Fibroblast of upper back skin (primary cell): Measurements from ENCODE around the gene CDKAL1.
"Not testable (repeated sequence)": the region's sequence is repeated elsewhere in the genome, so short reads cannot be mapped to it uniquely, and the experiment has no call there.

Experiments used
- DNase-seq: peaks from one replicate; pipeline ENCODE4 v3.0.0-alpha.2; 2013

CDKAL1 gene

GRCh38 chr6:21085643-21086042 is 551.4 kb downstream of the CDKAL1 start:
- DNase-seq: no peak

- no peak for DNase-seq
These were observed 552.9 kb downstream of the CDKAL1 start for GRCh38 chr6:21087188-21087587.

DNA sequence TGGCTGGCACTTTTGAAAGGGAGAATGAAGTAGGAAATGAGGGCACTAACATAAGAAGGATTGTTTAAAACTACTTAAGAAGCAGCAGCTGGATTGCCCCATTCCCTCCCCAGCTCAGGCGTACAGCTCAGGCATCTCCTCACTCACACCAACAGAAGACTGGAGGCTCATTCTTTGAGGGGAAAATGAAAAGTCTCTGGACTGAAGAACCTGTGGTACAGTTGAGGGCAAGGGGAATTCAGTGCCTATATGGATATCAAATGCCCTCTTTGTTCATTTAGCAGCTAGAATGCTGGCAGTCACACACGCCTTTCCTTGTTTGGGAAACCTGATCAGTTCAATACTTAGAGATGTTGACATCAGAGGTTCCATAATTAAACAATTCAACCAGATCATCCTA is 557.2 kb downstream of the CDKAL1 start:
- no peak for DNase-seq

DNA sequence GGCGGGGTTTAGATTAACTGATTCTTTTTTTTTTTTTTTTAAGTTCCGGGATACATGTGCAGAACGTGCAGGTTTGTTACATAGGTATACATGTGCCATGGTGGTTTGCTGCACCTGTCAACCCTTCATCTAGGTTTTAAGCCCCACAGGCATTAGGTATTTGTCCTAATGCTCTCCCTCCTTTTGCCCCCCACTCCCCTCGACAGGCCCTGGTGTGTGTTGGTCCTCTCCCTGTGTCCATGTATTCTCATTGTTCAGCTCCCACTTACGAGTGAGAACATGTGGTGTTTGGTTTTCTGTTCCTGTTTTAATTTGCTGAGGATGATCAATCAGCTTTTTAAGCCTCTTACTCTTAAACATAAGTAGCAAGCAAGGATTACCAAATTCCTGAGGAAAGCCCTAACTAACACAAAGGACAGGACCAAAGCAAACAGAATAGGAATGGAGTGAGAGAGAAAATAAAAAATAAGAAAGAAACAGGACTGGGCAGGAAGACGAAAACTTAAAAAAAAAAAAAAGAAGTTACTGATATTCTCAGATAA is 558.0 kb downstream of the CDKAL1 start:
- DNase-seq: not testable (repeated sequence)

DNA sequence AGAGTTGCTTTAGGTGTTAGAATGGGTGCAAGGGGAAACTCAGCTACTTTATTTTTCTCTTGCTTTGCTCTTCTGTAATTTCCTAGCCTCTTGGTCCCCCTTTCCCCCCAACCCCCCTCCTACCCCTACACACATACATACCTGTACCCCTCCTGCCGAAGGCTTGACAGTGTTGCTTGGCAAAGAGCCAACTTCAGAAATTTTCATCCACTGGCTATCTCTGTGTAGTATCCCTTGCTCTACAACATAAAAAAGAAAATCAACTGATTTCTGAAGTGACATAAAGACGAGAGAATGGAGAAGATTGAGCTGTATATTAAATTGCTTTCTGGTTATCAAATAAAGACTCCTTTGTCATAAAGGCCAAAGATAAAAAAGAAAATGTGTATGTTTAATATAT is 561.2 kb downstream of the CDKAL1 start:
- DNase-seq: no peak

- DNase-seq: no peak
These were observed 563.9 kb downstream of the CDKAL1 start for GRCh38 chr6:21098134-21098533.

DNA sequence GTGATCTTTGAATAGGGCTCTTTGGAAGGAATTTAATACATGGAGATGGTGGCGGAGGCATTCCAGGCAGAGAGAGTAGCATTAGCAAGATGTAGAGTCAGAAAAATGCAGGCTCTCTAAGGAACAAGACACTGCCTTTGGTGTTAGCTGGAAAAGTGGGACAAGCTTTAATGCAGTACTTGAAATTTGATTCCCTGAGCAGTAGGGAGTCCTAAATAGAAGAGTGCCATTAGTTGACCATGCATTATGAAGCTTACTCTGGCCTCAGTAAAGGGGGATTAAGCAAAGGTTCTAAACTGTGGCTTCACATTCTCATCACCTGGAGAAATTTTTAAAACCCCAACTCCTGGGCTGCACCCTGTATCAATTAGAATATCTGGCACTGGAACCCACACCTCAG is 564.5 kb downstream of the CDKAL1 start:
- no peak for DNase-seq

GRCh38 chr6:21099338-21100314 is 565.4 kb downstream of the CDKAL1 start:
- no peak for DNase-seq

DNA sequence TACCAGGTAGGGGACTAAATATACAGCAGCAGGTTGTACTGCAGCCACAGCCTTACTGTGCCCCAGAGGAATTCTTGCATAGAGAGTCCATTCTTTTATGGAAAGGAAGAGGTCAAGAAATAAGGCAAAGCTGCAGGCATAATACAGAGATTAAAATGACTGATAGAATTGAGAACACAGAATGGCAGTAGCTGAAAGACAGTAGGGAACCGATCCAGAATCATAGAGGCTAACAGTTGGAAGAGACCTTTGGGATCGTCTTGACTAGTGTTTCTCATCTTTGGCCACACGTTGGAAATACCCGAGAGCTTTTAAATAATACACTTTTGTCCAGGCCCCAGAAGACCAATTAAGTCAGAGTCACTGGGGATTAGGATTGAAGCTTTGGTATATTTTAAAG is 566.7 kb downstream of the CDKAL1 start:
- DNase-seq: no peak

- no peak for DNase-seq
These were observed 567.4 kb downstream of the CDKAL1 start for GRCh38 chr6:21101694-21102093.

GRCh38 chr6:21102201-21102600 is 567.9 kb downstream of the CDKAL1 start:
- DNase-seq: no peak

DNA sequence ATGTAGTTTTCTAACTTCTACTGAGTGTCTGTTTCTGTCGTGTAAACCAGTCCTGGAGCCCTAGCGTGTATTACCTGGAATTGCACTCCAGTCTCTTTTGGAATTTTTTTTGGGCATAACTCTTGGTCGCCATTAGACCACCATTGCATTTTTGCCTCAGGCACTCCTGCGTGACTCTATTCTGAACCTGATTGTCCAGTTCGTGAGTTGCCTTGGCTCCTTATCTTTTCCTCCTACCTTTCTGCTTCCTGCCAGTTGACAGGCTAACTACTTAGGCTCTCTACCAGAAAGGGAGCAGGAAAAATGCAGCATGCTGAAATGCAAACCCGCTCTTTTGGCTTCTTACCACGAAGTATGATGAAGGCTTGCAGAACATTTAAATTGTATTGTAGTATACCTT is 568.4 kb downstream of the CDKAL1 start:
- no peak for DNase-seq

GRCh38 chr6:21103626-21104224 is 569.5 kb downstream of the CDKAL1 start:
- no peak for DNase-seq

DNA sequence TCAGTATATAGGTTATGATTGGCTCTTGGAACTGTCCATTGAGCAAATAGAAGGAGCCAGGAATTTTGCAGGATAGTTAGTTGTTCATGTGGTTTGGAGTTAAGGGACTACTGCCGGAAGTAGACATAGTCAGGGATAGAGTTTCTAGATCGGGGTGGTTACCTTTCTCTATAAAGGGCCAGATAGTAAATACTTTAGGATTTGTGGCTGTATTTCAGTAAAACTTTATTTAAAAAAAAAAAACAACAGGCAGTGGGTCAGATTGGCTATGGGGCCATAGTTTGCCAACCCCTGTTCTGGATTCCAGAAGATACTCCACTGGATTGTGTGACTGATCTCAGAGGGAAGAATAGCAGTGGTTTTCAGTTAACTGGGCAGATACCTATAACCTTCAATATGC is 570.0 kb downstream of the CDKAL1 start:
- no peak for DNase-seq

GRCh38 chr6:21107796-21108195 is 573.5 kb downstream of the CDKAL1 start:
- no peak for DNase-seq

- peak; percentile 95 for DNase-seq
These were observed 575.3 kb downstream of the CDKAL1 start for GRCh38 chr6:21109391-21110178.

- no peak for DNase-seq
These were observed 576.4 kb downstream of the CDKAL1 start for GRCh38 chr6:21110684-21111083.

- peak; percentile 17 for DNase-seq
These were observed 577.0 kb downstream of the CDKAL1 start for GRCh38 chr6:21111093-21111725.

- peak; percentile 65 for DNase-seq
These were observed 580.9 kb downstream of the CDKAL1 start for GRCh38 chr6:21115111-21115510.

DNA sequence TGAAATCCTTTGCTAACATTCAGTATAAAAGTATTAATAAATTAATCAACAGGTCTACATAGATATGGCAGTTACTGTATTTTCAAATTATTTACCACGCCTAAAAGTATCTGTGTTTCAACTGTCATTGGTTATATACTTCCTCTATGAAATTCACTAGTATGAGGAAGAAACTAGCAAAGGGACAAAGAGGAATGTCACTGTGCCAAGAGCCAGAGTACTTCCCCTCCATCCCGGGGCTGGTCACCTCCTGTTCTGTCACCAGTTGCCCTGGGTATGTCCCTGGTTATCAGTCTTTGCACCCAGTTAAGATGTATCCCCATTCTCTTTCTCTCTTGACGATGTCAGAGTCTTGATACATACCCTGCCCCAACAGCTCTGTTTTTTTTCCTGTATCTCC is 582.5 kb downstream of the CDKAL1 start:
- no peak for DNase-seq

DNA sequence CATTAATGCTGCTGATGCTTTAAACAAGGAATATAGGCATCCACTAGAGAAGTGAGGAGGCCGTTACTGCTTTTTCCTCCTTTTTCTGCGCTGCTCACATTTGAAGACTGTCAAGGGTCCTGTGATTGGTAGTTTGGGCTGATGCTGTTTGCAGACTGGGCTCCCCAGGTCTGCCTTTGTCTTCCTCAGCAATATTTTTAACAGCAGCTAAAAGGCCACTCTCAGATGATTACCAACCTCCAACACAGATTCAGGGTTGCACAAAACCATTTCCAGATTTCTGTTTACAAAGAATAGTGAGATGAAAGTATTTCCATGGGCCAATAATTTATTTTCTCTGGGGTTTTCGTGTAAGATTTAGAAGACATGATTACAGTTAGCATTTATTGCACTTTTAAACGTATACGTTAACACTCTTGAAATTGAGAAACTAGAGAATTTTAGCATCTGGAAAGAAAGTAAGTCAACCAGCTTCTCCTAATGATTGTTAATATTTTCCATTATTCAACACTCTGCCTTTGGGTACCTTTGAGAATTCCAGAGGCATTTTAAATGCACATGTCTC is 584.0 kb downstream of the CDKAL1 start:
- no peak for DNase-seq

DNA sequence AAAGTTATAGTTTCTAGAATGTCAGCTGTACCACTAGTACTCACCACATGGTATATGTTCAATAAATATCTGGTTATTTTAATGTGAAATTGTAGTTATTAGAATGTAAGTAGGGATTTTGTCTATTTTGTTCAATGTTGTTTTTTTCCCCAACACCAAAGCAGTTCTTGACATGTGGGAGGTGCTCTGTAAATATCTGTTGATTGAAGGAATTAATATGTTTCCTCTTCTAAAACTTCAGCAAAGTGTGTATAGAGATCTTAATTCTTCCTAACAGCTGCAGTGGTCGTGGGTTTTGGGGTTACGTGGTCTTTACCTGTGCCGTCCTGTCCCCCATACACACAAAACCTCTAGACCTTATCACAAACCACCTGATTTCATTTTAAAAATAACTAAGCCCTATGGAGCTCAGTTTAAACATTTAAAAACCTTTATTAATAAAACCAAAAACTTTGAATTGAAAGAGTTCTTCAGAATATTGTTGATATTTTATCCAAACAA is 587.4 kb downstream of the CDKAL1 start:
- no peak for DNase-seq
